Measurements from ENCODE around the gene DYNLT1.
"Not testable (repeated sequence)": the region's sequence is repeated elsewhere in the genome, so short reads cannot be mapped to it uniquely, and the experiment has no call there.

Gene DYNLT1

GRCh38 chr6:158654498-158654897, 10.0 kb upstream of the DYNLT1 start:
- DNase-seq (ENCODE audit: low read depth), result no peak
- TF ChIP-seq CTCF (IDR thresholded peaks at IDR 0.05; ENCODE audit: insufficient read depth, low read depth, low read length, missing control alignments), result no peak
- H3K4me3 ChIP-seq (ENCODE audit: low read depth, low read length), result no peak overlapping the region

DNA sequence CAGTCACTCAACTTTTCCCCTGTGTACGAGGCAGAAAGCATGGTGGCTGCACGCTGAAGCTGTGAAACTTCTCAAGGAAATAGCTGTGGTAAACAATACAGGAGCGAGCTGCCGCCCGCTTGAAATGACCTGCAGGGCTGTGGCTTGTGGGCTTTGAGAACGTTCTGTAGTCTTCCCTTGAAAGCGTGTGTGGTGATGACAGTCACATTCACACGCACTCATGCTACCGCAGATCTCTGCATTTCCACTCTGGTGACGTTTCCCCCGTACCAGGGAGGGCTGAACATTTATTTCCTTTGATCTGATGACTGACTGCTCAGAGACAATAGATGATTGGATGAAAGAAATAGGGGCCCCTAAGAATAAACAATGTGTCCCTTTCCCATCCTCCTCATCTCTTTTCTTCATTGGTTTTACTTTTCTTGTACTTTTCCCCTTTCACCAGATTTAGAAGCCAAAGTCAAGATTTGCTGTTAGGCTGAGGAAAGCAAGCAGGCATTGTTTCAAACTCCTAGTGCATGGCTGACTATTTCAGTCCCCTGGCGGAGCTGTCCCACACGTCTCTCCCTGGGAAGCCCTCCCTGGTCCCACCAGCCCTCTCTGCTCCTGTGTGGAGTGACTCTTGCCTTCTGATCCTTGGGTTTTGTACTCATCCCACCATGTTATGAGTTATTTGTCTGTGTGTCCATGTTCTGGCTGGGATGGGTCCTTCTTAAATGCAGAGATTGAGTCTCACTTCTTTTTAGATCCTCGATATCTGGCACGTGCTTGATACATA, 9.2 kb upstream of the DYNLT1 start:
- peak; percentile 92 for DNase-seq (ENCODE audit: low read depth)
- TF ChIP-seq CTCF (IDR thresholded peaks at IDR 0.05; ENCODE audit: insufficient read depth, low read depth, low read length, missing control alignments), result no peak
- H3K4me3 ChIP-seq (ENCODE audit: low read depth, low read length), result no peak overlapping the region

DNA sequence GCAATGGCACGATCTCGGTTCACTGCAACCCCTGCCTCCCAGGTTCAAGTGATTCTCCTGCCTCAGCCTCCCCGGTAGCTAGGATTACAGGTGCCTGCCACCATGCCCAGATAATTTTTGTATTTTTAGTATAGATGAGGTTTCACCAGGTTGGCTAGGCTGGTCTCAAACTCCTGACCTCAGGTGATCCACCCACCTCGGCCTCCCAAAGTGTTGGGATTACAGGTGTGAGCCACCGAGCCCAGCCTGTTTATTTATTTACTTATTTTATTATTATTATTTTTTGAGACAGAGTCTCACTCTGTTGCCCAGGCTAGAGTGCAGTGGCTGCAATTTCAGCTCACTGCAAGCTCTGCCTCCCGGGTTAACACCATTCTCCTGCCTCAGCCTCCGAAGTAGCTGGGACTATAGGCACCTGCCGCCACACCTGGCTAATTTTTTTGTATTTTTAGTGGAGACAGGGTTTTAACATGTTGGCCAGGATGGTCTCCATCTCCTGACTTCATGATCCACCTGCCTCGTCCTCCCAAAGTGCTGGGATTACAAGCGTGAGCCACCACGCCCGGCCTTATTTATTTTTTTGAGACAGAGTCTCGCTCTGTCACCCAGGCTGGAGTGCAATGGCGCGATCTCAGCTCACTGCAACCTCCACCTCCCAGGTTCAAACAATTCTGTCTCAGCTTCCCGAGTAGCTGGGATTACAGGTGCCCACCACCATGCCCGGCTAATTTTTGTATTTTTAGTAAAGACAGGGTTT, 7.6 kb upstream of the DYNLT1 start:
- H3K4me3 ChIP-seq (ENCODE audit: low read depth, low read length); DNase-seq (ENCODE audit: low read depth): not testable (repeated sequence)

- TF ChIP-seq CTCF (IDR thresholded peaks at IDR 0.05; ENCODE audit: insufficient read depth, low read depth, low read length, missing control alignments), result no peak
- peak; percentile 88 for DNase-seq (ENCODE audit: low read depth)
- peak within 1 kb of the TSS; percentile 57 for H3K4me3 ChIP-seq (ENCODE audit: low read depth, low read length)
Observed at GRCh38 chr6:158649289-158650143, 5.0 kb upstream of the DYNLT1 start, which contains the start of gene SYTL3. Gene SYTL3, plus strand, starts transcription at chr6:158650054. Its CDS starts 13,215 bp downstream, at chr6:158663269.

GRCh38 chr6:158648682-158649131, 4.2 kb upstream of the DYNLT1 start:
- peak overlapping the region; percentile 57 for H3K4me3 ChIP-seq (ENCODE audit: low read depth, low read length)

DNA sequence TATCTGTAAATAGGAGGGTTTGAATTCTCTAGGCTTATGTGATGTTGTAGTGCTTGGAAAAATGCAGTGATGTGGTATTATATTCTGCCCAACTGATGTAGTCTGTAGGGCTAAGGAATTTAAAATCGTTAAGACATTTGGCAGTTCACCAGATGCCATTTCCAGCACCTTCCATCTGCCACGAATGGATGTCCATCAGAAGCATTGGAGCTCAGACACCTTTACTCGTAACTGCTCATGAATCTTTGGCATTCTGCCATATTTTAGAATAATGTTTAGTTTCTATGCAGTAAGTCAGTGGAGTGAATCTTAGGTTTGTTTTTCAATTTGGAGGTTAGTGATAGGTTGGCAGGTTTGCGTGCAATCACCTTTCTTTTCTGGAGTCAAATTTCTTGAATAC, 3.0 kb upstream of the DYNLT1 start:
- no peak for DNase-seq (ENCODE audit: low read depth)
- no peak overlapping the region for H3K4me3 ChIP-seq (ENCODE audit: low read depth, low read length)
- TF ChIP-seq CTCF (IDR thresholded peaks at IDR 0.05; ENCODE audit: insufficient read depth, low read depth, low read length, missing control alignments), result no peak

More at GRCh38 chr6:158648682-158649131, 4.2 kb upstream of the DYNLT1 start:
- TF ChIP-seq CTCF (IDR thresholded peaks at IDR 0.05; ENCODE audit: insufficient read depth, low read depth, low read length, missing control alignments), result no peak
- peak; percentile 85 for DNase-seq (ENCODE audit: low read depth)

Measured in GM12865 (cell line).